Kidney (tissue), 14 donors: ENCODE measurements around the gene CHEK2. TPM values are rescaled to one million over a fixed set of nuclear protein-coding genes. Genes with fewer than 3 reads are reported as not detected.

Source experiments
- DNase-seq, 5 donors: peaks; one replicate each; pipeline ENCODE4 v3.0.0-alpha.2; 2013 to 2020
- FAIRE-seq: peaks from 2 replicates; lab custom pipeline; 2012; peaks lifted over from hg19 to GRCh38; lab: Jason Lieb, UNC
- H3K27ac ChIP-seq, 2 donors: one replicate each; pipeline ENCODE4 v1.7.0; 2013; ENCODE audit warnings: low read depth in 2 of 2, low read length in 2 of 2, inconsistent platforms in 1 of 2
- H3K27me3 ChIP-seq: one replicate; pipeline ENCODE4 v1.7.1; 2013; ENCODE audit warnings: low read length, inconsistent platforms; ENCODE audit not compliant: control insufficient read depth, insufficient read depth
- H3K36me3 ChIP-seq, 3 donors: one replicate each; pipeline versions ENCODE4 v1.7.0 to v1.7.1; 2013; ENCODE audit warnings: low read length in 3 of 3, control low read depth in 1 of 3, inconsistent platforms in 1 of 3; ENCODE audit not compliant: insufficient read depth in 3 of 3, control insufficient read depth in 2 of 3
- H3K4me1 ChIP-seq, 3 donors: one replicate each; pipeline versions ENCODE4 v1.7.0 to v1.7.1; 2013; ENCODE audit warnings: low read length in 3 of 3, inconsistent platforms in 1 of 3, low read depth in 1 of 3; ENCODE audit not compliant: control insufficient read depth in 2 of 3, insufficient read depth in 2 of 3
- H3K4me3 ChIP-seq, 3 donors: one replicate each; pipeline versions ENCODE4 v1.7.0 to v1.8.1; 2013; ENCODE audit warnings: low read length in 3 of 3, control low read depth in 1 of 3, inconsistent platforms in 1 of 3
- H3K9ac ChIP-seq, 3 donors: one replicate each; pipeline versions ENCODE4 v1.7.0 to v1.7.1; 2013; ENCODE audit warnings: low read length in 3 of 3, control low read depth in 1 of 3, inconsistent platforms in 1 of 3
- H3K9me3 ChIP-seq, 3 donors: one replicate each; pipeline versions ENCODE4 v1.7.0 to v1.7.1; 2013; ENCODE audit warnings: low read length in 3 of 3, control low read depth in 1 of 3, inconsistent platforms in 1 of 3; ENCODE audit not compliant: control insufficient read depth in 2 of 3, insufficient read depth in 1 of 3
- intact Hi-C: fragments of 100-400 bp; cut with DNase I; formaldehyde crosslinking; loops from one replicate; pipeline ENCODE4 v1.11.1; 2022
- polyA plus RNA-seq: library from polyadenylated mRNA; stranded (reverse); fragments of 350-450 nt; fragmentation: Illumina TruSeq; extraction: RNeasy Lipid Tissue Mini Kit (QIAGEN cat#74804); gene quantifications from one replicate; pipeline ENCODE4 v1.2.3, GENCODE V29; 2014; ENCODE audit warnings: low read depth, low replicate concordance; ENCODE audit not compliant: insufficient read depth
- total RNA-seq: library from RNA; stranded (reverse); fragmentation: NEBNext Ultra II Directional; extraction: Animal tissue kit (Norgen Biotek cat#: 25700); gene quantifications from one replicate; pipeline ENCODE4 v1.2.1, GENCODE V29; 2021
- TF ChIP-seq, protein P1 (sequence below): IDR thresholded peaks from 3 replicates; pipeline ENCODE4 v1.5.1; 2012; ENCODE audit warnings: mild to moderate bottlenecking, moderate library complexity, borderline replicate concordance; ENCODE audit not compliant: insufficient read depth; ENCODE audit errors: extremely low read depth
- donor health status: control.
- donor health status: control.
- donor health status: control.
- donor health status: control.
- donor health status: control.
- donor health status: DM: yes; HTN: yes; CAD: no.
- donor health status: Normal renal cell carcinoma (clear cell type).

Gene CHEK2
- total and polyA plus RNA-seq, 2 donors from 2014 or later = 4.6 to 10.1 TPM

DNA sequence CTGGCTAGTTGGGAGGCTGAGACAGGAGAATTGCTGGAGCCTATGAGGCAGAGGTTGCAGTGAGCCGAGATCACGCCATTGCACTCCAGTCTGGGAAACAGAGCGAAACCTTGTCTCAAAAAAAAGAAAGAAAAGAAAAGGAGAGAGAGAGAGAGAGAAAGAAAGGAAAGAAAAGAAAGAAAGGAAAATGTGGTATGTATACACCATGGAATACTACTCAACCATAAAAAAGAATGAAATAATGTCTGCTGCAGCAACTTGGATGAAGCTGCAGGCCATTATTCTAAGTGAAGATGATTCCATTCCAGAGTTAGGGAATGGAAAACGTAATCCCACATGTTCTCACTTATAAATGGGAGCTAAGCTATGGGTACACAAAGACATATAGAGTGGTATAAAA, 92.8 kb downstream of the CHEK2 start:
- intact Hi-C loops = no loop called here
- Histone ChIP-seq H3K27ac (no peak overlapping the region), H3K9ac (no peak overlapping the region), H3K4me3 (no peak overlapping the region), H3K4me1 (no peaks in the 10 kb centered on the region), H3K9me3 (no peaks in the 10 kb centered on the region), H3K27me3 (no peaks in the 10 kb centered on the region), H3K36me3 (no peaks in the 10 kb centered on the region)
- TF ChIP-seq, protein P1, sequence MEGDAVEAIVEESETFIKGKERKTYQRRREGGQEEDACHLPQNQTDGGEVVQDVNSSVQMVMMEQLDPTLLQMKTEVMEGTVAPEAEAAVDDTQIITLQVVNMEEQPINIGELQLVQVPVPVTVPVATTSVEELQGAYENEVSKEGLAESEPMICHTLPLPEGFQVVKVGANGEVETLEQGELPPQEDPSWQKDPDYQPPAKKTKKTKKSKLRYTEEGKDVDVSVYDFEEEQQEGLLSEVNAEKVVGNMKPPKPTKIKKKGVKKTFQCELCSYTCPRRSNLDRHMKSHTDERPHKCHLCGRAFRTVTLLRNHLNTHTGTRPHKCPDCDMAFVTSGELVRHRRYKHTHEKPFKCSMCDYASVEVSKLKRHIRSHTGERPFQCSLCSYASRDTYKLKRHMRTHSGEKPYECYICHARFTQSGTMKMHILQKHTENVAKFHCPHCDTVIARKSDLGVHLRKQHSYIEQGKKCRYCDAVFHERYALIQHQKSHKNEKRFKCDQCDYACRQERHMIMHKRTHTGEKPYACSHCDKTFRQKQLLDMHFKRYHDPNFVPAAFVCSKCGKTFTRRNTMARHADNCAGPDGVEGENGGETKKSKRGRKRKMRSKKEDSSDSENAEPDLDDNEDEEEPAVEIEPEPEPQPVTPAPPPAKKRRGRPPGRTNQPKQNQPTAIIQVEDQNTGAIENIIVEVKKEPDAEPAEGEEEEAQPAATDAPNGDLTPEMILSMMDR = no peak
- FAIRE-seq (no peak), DNase-seq (no peak)

DNA sequence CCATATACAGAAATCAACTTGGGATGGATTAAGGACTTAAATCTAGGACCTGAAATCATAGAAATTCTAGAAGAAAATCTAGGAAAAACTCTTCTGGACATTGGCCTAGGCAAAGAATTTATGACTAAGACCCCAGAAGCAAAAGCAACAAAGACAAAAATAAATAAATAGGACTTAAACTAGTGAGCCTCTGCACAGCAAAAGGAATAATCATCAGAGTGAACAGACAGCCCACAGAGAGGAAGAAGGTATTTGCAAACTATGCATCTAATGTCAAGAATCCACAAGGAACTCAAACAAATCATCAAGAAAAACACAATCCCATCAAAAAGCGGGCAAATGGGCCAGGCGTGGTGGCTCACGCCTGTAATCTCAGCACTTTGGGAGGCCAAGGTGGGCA, 94.4 kb downstream of the CHEK2 start:
- FAIRE-seq = no peak
- Histone ChIP-seq H3K4me3 (no peak overlapping the region), H3K36me3 (no peaks in the 10 kb centered on the region), H3K9me3 (no peaks in the 10 kb centered on the region), H3K27me3 (no peaks in the 10 kb centered on the region), H3K9ac (no peak overlapping the region), H3K27ac (no peak overlapping the region), H3K4me1 (no peaks in the 10 kb centered on the region)
- intact Hi-C loops = no loop called here
- DNase-seq = no peak
- TF ChIP-seq, protein P1 = no peak

DNA sequence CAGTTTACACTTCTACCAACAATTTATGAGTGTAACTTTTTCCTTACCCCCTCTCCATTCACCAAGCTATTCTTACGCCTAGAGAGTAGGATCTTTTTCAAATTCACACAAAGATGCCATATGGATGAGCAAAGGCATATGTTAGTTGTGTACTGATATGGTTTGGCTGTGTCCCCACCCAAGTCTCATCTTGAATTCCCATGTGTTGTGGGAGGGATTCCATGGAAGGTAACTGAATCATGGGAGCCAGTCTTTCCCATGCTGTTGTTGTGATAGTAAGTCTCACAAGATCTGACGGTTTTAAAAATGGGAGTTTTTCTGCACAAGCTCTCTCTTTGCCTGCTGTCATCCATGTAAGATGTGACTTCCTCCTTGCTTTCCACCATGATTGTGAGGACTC, 102.3 kb downstream of the CHEK2 start:
- DNase-seq (no peak), FAIRE-seq (no peak)
- Histone ChIP-seq H3K9ac (no peak overlapping the region), H3K4me1 (no peaks in the 10 kb centered on the region), H3K27ac (no peak overlapping the region), H3K36me3 (no peaks in the 10 kb centered on the region), H3K4me3 (no peak overlapping the region), H3K9me3 (no peaks in the 10 kb centered on the region), H3K27me3 (no peaks in the 10 kb centered on the region)
- intact Hi-C loops = no loop called here
- TF ChIP-seq, protein P1 = no peak

Other genes starting within 250 kb of the CHEK2 start
- gene TTC28, start 62.0 kb downstream of the CHEK2 start, total RNA-seq = 40.2 TPM
- 3.5 TPM for gene TTC28, start 62.0 kb downstream of the CHEK2 start, polyA plus RNA-seq
- 13.2 TPM for gene HSCB, start 219 bp upstream of the CHEK2 start, total RNA-seq
- gene HSCB, start 219 bp upstream of the CHEK2 start, polyA plus RNA-seq = 32.1 TPM
- 16.8 TPM for gene CCDC117, start 30.9 kb upstream of the CHEK2 start, total RNA-seq
- 8.7 TPM for gene CCDC117, start 30.9 kb upstream of the CHEK2 start, polyA plus RNA-seq
- gene XBP1, start 58.7 kb upstream of the CHEK2 start, total RNA-seq = 220 TPM
- gene XBP1, start 58.7 kb upstream of the CHEK2 start, polyA plus RNA-seq = 114 TPM
- 24.4 TPM for gene ZNRF3, start 141.8 kb upstream of the CHEK2 start, total RNA-seq
- 6.8 TPM for gene ZNRF3, start 141.8 kb upstream of the CHEK2 start, polyA plus RNA-seq